Measurements from ENCODE around the gene ATXN10. TPM values are rescaled to one million over a fixed set of nuclear protein-coding genes. Genes with fewer than 3 reads are reported as not detected.

ATXN10 gene
- total and polyA plus RNA-seq, 12 donors, result 11.8 to 169 (median 142) TPM

GRCh38 chr22:45866646-45867117 is 195.0 kb downstream of the ATXN10 start:
- Histone ChIP-seq H3K27me3 (peaks cover 16 to 60% (median 41%) of the 10 kb centered on the region in 7 donors), H3K4me1 (peaks cover 9 to 28% (median 19%) of the 10 kb centered on the region in 9 donors), H3K36me3 (no peaks in the 10 kb centered on the region), H3K4me3 (peak overlapping the region in 9 of 10 donors; percentile 5 to 41 (median 26)), H3K27ac (no peak overlapping the region), H3K9me3 (peaks cover 0 to 9% (median 0%) of the 10 kb centered on the region in 11 donors)
- intact Hi-C loops (cut with DNase I), result loop anchor here in 8 of 10 donors (5.0 to 10.0 kb wide), 4 partner anchors 219 to 292 kb away; no protein-coding TSS in a partner anchor
- 4 to 8% methylated on average over 55 of the region's 55 CpGs for WGBS, 2 donors
- ATAC-seq (peak in 2 of 8 donors; percentile 10 to 12), DNase-seq (no peak)
- TF ChIP-seq CTCF (IDR thresholded peaks at IDR 0.05), result no peak

DNA sequence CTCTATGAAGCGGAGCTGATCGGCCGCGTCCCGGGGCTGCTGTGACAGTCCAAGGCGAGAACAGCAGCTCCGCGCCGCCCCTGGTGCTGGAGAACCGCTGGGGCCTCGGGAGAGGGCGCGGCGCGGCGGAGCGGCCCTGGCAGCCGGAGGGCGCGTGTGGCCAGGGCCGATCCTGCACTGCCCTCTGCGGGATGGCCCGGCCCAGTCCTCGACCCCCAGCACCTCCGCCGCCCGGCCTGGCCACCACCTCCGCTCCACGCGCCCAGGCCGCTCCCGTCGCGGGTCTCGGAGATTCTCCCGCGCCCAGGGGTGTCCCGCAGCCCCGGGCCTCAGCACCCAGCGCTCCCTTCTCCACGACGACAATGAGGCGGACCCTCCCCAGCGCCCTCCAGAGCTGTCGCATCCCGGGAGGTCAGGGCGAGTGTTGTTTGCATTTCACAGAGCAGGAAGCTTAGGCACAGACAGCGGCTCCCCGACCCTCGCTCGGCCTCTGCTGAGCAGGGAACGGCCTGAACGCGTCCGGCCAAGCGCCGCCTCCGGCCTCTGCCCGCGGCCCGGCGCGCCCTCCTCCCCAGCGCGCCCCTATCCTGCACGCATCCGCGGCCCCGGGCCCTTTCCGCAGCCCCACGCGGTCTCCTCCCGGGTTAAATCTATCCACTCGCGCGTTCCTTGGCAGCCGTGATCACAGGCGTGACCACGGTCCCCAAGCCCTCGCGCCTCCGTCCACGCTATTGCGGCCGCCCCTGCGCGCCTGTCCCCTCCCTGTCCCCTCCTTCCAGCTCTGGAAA is 195.7 kb downstream of the ATXN10 start:
- Histone ChIP-seq H3K27ac (no peak overlapping the region), H3K4me3 (peak overlapping the region in 9 of 10 donors; percentile 5 to 41 (median 26)), H3K27me3 (peaks cover 16 to 61% (median 41%) of the 10 kb centered on the region in 7 donors), H3K9me3 (peaks cover 0 to 5% (median under 1%) of the 10 kb centered on the region in 11 donors), H3K36me3 (no peaks in the 10 kb centered on the region), H3K4me1 (peaks cover 9 to 28% (median 19%) of the 10 kb centered on the region in 9 donors)
- 4 to 5% methylated on average over 81 to 87 of the region's 87 CpGs for WGBS, 2 donors
- peak; percentile 51 to 87 (median 70) for ATAC-seq
- intact Hi-C loops (cut with DNase I), result loop anchor here in 8 of 10 donors (5.0 to 10.0 kb wide), 4 partner anchors 220 to 293 kb away; no protein-coding TSS in a partner anchor
- TF ChIP-seq CTCF (IDR thresholded peaks at IDR 0.05), result peak in 6 of 9 donors; percentile 9 to 48 (median 40)
- DNase-seq, result peak in 1 of 2 donors; percentile 24

GRCh38 chr22:45867906-45868555 is 196.4 kb downstream of the ATXN10 start:
- no peak for ATAC-seq
- Histone ChIP-seq H3K9me3 (peaks cover 0 to 8% (median 0%) of the 10 kb centered on the region in 11 donors), H3K27ac (no peak overlapping the region), H3K27me3 (peaks cover 16 to 66% (median 41%) of the 10 kb centered on the region in 7 donors), H3K4me3 (peak overlapping the region in 3 of 10 donors; percentile 26 to 35 (median 28)), H3K36me3 (no peaks in the 10 kb centered on the region), H3K4me1 (peaks cover 9 to 28% (median 19%) of the 10 kb centered on the region in 9 donors)
- DNase-seq, result no peak
- 44 to 54% methylated on average over 20 of the region's 20 CpGs for WGBS, 2 donors
- no peak for TF ChIP-seq CTCF (IDR thresholded peaks at IDR 0.05)
- intact Hi-C loops (cut with DNase I), result loop anchor here in 8 of 10 donors (2.0 to 10.0 kb wide), 5 partner anchors 31 to 293 kb away; no protein-coding TSS in a partner anchor
